ENCODE measurements around the gene MAD1L1.

The MAD1L1 gene

DNA sequence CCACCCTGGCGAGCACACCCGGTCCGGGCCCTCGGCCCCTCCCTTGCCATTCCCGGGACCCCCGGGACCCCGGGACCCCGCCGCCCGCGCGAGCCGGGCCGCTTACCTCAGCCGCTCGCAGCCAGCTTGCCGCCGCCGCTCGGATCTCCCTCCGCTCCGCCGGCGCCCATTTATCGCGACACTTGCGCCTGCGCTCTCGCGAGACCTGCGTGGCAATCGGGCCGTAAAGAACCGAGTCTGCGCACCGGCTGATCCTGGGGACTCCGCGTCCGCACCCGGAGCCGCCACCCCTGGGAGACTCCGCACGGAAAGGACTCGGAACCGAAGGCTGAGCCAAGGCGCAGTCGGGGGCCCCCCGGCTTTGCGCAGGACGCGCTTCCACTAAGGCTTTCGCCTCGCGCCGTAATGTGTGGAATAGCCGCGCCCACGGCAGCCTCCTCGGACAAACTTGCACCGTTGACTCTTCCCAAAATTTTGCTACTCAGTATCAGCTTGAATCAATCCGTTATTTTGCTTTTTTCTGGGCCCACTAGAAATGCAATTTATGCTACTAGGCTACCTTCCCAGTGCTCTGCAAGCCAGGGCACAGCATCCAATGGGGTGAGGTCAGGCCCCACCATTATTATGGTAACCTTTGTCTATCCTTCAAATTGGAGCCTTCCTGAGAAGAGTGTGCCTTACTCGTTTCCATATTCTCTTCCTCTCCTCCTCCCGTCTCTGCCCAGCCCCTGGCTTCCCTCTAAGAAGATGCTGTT is at the start of gene MAD1L1:
Gene MAD1L1 (minus strand): TSS at position 180 of the 755 bp plus-strand sequence. CDS start 2,812 bp downstream, outside the sequence.
- Mint-ChIP-seq H3K36me3 (ENCODE audit: low read depth) (peaks cover 43% of the 10 kb centered on the region), H3K4me1 (peaks cover 32% of the 10 kb centered on the region), H3K27ac (peak within 1 kb of the TSS; percentile 68), H3K9me3 (no peaks in the 10 kb centered on the region), H3K4me3 (peak within 1 kb of the TSS; percentile 95), H3K27me3 (ENCODE audit: low read depth, poor library complexity) (no peaks in the 10 kb centered on the region)
- DNase-seq = peak; percentile 95
- TF ChIP-seq, protein P1, sequence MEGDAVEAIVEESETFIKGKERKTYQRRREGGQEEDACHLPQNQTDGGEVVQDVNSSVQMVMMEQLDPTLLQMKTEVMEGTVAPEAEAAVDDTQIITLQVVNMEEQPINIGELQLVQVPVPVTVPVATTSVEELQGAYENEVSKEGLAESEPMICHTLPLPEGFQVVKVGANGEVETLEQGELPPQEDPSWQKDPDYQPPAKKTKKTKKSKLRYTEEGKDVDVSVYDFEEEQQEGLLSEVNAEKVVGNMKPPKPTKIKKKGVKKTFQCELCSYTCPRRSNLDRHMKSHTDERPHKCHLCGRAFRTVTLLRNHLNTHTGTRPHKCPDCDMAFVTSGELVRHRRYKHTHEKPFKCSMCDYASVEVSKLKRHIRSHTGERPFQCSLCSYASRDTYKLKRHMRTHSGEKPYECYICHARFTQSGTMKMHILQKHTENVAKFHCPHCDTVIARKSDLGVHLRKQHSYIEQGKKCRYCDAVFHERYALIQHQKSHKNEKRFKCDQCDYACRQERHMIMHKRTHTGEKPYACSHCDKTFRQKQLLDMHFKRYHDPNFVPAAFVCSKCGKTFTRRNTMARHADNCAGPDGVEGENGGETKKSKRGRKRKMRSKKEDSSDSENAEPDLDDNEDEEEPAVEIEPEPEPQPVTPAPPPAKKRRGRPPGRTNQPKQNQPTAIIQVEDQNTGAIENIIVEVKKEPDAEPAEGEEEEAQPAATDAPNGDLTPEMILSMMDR (IDR thresholded peaks at IDR 0.05) = no peak

DNA sequence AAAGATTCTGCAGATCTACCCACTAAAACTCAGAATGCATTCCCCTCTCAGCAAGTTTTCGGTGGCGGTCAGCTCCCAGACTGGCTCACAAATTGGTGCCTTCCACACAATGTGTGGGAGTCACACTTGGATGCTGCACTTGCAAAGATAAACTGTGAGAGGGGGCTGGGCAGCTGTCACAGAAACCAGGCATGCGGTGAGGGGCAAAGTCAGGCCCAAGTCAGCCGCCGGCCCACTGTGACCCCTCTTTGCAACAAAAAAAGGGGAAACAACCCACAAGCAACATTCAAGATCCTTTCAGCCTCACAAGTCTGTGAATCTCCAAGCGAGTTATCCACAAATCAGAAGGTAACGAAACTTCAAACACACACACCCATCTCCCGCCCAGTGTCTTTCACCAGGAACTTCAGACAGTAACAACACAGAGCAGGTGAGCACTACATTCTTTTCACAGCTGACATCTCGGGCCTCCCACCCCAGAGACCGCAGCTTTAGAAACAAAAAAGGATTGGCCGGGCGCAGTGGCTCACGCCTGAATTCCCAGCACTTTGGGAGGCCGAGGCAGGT is 49.5 kb upstream of the MAD1L1 start:
- Mint-ChIP-seq H3K36me3 (ENCODE audit: low read depth) (peaks cover 6% of the 10 kb centered on the region), H3K27ac (peak overlapping the region; percentile 97), H3K4me3 (peak overlapping the region; percentile 67), H3K9me3 (no peaks in the 10 kb centered on the region), H3K4me1 (peaks cover 42% of the 10 kb centered on the region), H3K27me3 (ENCODE audit: low read depth, poor library complexity) (no peaks in the 10 kb centered on the region)
- TF ChIP-seq, protein P1 (IDR thresholded peaks at IDR 0.05) = no peak
- peak; percentile 36 for DNase-seq

DNA sequence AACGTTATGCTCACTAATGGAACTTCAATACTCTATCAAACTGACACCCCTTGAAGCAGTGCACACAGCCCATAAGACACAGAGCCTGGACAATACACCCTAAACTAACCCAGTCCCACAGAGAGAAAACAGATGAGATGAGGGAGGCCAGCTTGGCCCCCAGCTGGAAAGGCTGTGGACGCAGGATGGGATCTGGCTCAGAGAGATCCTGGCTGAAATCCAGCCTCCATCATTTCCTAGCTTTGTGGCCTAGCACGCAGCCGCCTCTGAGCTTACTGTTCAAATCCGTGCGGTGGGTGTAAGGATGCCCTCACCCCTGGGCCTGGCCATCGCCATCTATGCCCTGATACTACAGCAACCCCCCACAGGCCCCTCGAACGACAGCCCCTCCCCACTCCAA is 48.8 kb upstream of the MAD1L1 start:
- H3K4me1 Mint-ChIP-seq = peaks cover 46% of the 10 kb centered on the region
- H3K4me3 Mint-ChIP-seq = peak overlapping the region; percentile 67
- no peaks in the 10 kb centered on the region for H3K27me3 Mint-ChIP-seq (ENCODE audit: low read depth, poor library complexity)
- no peak for DNase-seq
- H3K9me3 Mint-ChIP-seq = no peaks in the 10 kb centered on the region
- H3K27ac Mint-ChIP-seq = peak overlapping the region; percentile 97
- TF ChIP-seq, protein P1 (IDR thresholded peaks at IDR 0.05) = no peak
- peaks cover 12% of the 10 kb centered on the region for H3K36me3 Mint-ChIP-seq (ENCODE audit: low read depth)

DNA sequence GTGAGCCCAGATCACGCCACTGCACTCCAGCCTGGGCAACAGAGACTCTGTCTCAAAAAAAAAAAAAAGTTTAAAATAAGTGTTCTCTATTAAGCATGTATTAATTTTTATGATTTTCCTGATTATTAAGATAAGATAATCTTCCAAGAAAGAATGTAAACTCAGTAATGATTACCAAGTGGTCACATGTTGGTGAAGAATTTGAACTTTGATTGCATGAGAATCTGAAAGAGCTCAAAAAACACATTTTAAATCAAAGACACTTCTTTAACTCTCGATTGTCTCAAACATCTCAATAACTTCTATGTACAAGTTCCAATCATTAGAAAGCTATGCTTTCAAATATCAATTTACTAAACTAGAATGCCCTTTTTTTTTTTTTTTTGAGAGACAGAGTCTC is 47.7 kb upstream of the MAD1L1 start:
- no peak for DNase-seq
- Mint-ChIP-seq H3K27ac (no peak overlapping the region), H3K9me3 (no peaks in the 10 kb centered on the region), H3K36me3 (ENCODE audit: low read depth) (peaks cover 12% of the 10 kb centered on the region), H3K4me1 (peaks cover 46% of the 10 kb centered on the region), H3K4me3 (no peak overlapping the region), H3K27me3 (ENCODE audit: low read depth, poor library complexity) (no peaks in the 10 kb centered on the region)
- TF ChIP-seq, protein P1 (IDR thresholded peaks at IDR 0.05) = no peak

DNA sequence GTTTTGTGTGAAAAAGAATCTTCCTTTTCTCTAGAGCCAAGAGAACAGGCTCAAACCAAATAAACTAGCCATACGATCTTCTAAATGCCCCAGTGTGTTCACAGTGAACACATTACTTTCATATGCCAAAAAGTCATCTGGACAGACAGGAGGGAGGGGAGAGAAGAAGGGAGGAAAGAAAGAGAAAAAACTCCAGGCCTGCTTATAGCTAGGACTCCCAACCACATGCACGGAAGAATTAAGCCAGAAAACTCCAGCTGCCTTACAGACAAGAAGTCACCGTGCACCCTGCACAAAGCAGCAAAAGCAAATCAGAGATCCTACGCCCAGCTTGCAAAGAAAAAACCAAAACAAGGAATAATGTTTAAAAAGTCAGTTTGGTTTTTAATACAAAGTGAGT is 47.2 kb upstream of the MAD1L1 start:
- no peaks in the 10 kb centered on the region for H3K9me3 Mint-ChIP-seq
- peaks cover 12% of the 10 kb centered on the region for H3K36me3 Mint-ChIP-seq (ENCODE audit: low read depth)
- H3K4me1 Mint-ChIP-seq = peaks cover 46% of the 10 kb centered on the region
- TF ChIP-seq, protein P1 (IDR thresholded peaks at IDR 0.05) = no peak
- H3K4me3 Mint-ChIP-seq = no peak overlapping the region
- H3K27me3 Mint-ChIP-seq (ENCODE audit: low read depth, poor library complexity) = no peaks in the 10 kb centered on the region
- peak overlapping the region; percentile 93 for H3K27ac Mint-ChIP-seq
- no peak for DNase-seq

All from nephron progenitor cell (in vitro differentiated cells).